Neural crest cell (in vitro differentiated cells): ENCODE measurements around the gene B3GLCT. TPM values are rescaled to one million over a fixed set of nuclear protein-coding genes. Genes with fewer than 3 reads are reported as not detected.
A peak's percentile ranks its signal among the peaks of the same experiment; 100 is the strongest.

Experiments used
- DNase-seq: peaks from one replicate; pipeline ENCODE4 v3.0.0; 2021; ENCODE audit warnings: low read depth, mixed read lengths, low spot score
- H3K27ac Mint-ChIP-seq: one replicate; pipeline ENCODE4 v1.8.0; 2021; ENCODE audit warnings: mild to moderate bottlenecking, mixed read lengths; ENCODE audit not compliant: unreplicated experiment
- H3K27me3 Mint-ChIP-seq: 2 replicates; pipeline ENCODE4 v1.8.0; 2021; ENCODE audit warnings: low read depth, mild to moderate bottlenecking, mixed read lengths
- H3K36me3 Mint-ChIP-seq: 2 replicates; pipeline ENCODE4 v1.8.0; 2021; ENCODE audit warnings: low read depth, mild to moderate bottlenecking, mixed read lengths
- H3K4me1 Mint-ChIP-seq: 2 replicates; pipeline ENCODE4 v1.8.0; 2021; ENCODE audit warnings: mixed read lengths
- H3K4me3 Mint-ChIP-seq: one replicate; pipeline ENCODE4 v1.8.0; 2021; ENCODE audit warnings: mild to moderate bottlenecking, mixed read lengths
- H3K9me3 Mint-ChIP-seq: 2 replicates; pipeline ENCODE4 v1.8.0; 2021; ENCODE audit warnings: mixed read lengths
- CTCF ChIP-seq: fragments of 200-600 bp; sonication (generic); conservative IDR thresholded peaks from 2 replicates; pipeline ENCODE4 v1.5.0; 2021; ENCODE audit warnings: antibody characterized with exemption, mild to moderate bottlenecking
- long read RNA-seq: library from polyadenylated mRNA; unstranded; transcript quantifications from one replicate; pipeline ENCODE4 v2.0.0, GENCODE V29; 2020
- total RNA-seq: library from RNA; stranded (reverse); gene quantifications from 2 replicates; pipeline ENCODE4 v1.2.1, GENCODE V29; 2021

Gene B3GLCT
- total RNA-seq: 15.1 and 16.8 TPM in 2 replicates
- long read RNA-seq, full-length matches to known transcripts: 16 of 47 reads
- long read RNA-seq, partial matches to known transcripts: 18 of 47 reads
- long read RNA-seq, other reads (novel, unspliced or antisense): 13 of 47 reads

GRCh38 chr13:31199849-31200636, at the start of gene B3GLCT:
B3GLCT (plus strand) TSS chr13:31199975; CDS start chr13:31200085, 110 bp downstream.
- Mint-ChIP-seq H3K27ac (no peak within 1 kb of the TSS), H3K27me3 (no peaks in the 10 kb centered on the region), H3K9me3 (no peaks in the 10 kb centered on the region), H3K36me3 (no peaks in the 10 kb centered on the region), H3K4me1 (peaks cover 27% of the 10 kb centered on the region), H3K4me3 (peak within 1 kb of the TSS; percentile 89)
- peak; percentile 82 for DNase-seq
- peak; percentile 84 for TF ChIP-seq CTCF

- no peak for TF ChIP-seq CTCF
- H3K36me3 Mint-ChIP-seq: peaks cover 29% of the 10 kb centered on the region
- no peak for DNase-seq
- no peak overlapping the region for H3K27ac Mint-ChIP-seq
- H3K4me3 Mint-ChIP-seq: no peak overlapping the region
- no peaks in the 10 kb centered on the region for H3K4me1 Mint-ChIP-seq
- no peaks in the 10 kb centered on the region for H3K9me3 Mint-ChIP-seq
- no peaks in the 10 kb centered on the region for H3K27me3 Mint-ChIP-seq
These were observed 49.3 kb upstream of the B3GLCT start for GRCh38 chr13:31150315-31150985.

- DNase-seq: no peak
- Mint-ChIP-seq H3K36me3 (peaks cover 23% of the 10 kb centered on the region), H3K9me3 (no peaks in the 10 kb centered on the region), H3K4me1 (no peaks in the 10 kb centered on the region), H3K27me3 (no peaks in the 10 kb centered on the region), H3K4me3 (no peak overlapping the region), H3K27ac (no peak overlapping the region)
- TF ChIP-seq CTCF: no peak
These were observed 47.9 kb upstream of the B3GLCT start for GRCh38 chr13:31151837-31152236.

- H3K36me3 Mint-ChIP-seq: peaks cover 15% of the 10 kb centered on the region
- peaks cover 14% of the 10 kb centered on the region for H3K4me1 Mint-ChIP-seq
- no peak overlapping the region for H3K27ac Mint-ChIP-seq
- H3K27me3 Mint-ChIP-seq: no peaks in the 10 kb centered on the region
- DNase-seq: no peak
- H3K4me3 Mint-ChIP-seq: no peak overlapping the region
- TF ChIP-seq CTCF: no peak
- no peaks in the 10 kb centered on the region for H3K9me3 Mint-ChIP-seq
These were observed 44.8 kb upstream of the B3GLCT start for GRCh38 chr13:31154939-31155338.

GRCh38 chr13:31159306-31159705, 40.5 kb upstream of the B3GLCT start:
- no peak for TF ChIP-seq CTCF
- Mint-ChIP-seq H3K9me3 (no peaks in the 10 kb centered on the region), H3K36me3 (peaks cover 6% of the 10 kb centered on the region), H3K27ac (peak overlapping the region; percentile 8), H3K27me3 (no peaks in the 10 kb centered on the region), H3K4me3 (peak overlapping the region; percentile 96), H3K4me1 (peaks cover 35% of the 10 kb centered on the region)
- DNase-seq: no peak
